ENCODE results near the gene TXNRD2. TPM values are rescaled to one million over a fixed set of nuclear protein-coding genes. Genes with fewer than 3 reads are reported as not detected.
A peak's percentile ranks its signal among the peaks of the same experiment; 100 is the strongest.

The TXNRD2 gene
- total RNA-seq, 1 experiment from 2014 or later = 19.7 TPM

DNA sequence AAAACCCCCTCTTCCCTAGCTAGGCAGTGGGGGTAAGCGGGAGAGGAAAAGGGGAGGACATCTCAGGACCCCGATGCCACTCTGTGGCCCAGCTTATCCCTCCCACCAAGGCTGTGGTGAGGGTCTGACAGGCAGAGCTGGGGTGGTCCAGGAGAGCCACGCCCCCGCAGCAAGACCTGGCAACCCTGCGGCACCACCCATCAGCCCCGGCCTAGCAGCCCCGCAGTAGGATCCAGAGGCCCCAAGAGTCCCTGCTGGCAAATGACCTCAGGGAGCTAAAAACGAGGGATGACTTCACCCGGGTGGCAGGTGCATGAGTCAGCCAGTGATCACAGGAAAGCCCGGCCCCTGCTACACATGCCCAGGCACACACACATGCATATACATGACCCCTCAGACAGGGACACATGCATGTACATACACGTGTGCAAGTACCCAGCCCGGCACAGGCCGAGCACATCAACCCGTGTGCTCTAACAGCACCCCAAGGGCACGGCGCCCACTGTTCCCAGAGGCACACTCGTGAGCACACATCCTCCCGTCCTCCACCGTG lies 42.7 kb upstream of the TXNRD2 start:
- H3K9me2 ChIP-seq (ENCODE audit: insufficient read depth) = no peaks in the 10 kb centered on the region
- no TSS peak for BruUV-seq (replicated peaks)
- H3K27ac ChIP-seq (ENCODE audit: low read depth, low read length) = peak overlapping the region; percentile 68
- peaks cover 37 to 45% of the 10 kb centered on the region in 2 experiments for H3K4me1 ChIP-seq (ENCODE audit: control insufficient read depth in 1 of 2, insufficient read depth in 2 of 2, low read length in 2 of 2)
- peak overlapping the region; percentile 16 to 28; a peak in 3 of 4 replicates for H3K4me3 ChIP-seq (replicated peaks in 1 of 2; ENCODE audit: low read depth in 1 of 2, low read length in 2 of 2)
- RAD21 ChIA-PET (ENCODE audit: low non-redundant PET in 1 of 2, low total read pairs in 2 of 2, uncharacterized antibody in 2 of 2, unreplicated experiment in 2 of 2) = no interaction called here
- peaks cover 0 to 3% of the 10 kb centered on the region in 2 experiments; a peak in 1 of 4 replicates for H3K36me3 ChIP-seq (ENCODE audit: control insufficient read depth in 1 of 2, insufficient read depth in 2 of 2, low read length in 2 of 2)
- TF ChIP-seq POLR2AphosphoS5 (IDR thresholded peaks at IDR 0.05; ENCODE audit: low read depth, low read length) = 0 out of 2 replicates have a peak, but pooled peaks have one; percentile 29
- TF ChIP-seq SP1 (IDR thresholded peaks at IDR 0.05; ENCODE audit: low read depth) = peak; percentile 53
- TF ChIP-seq TCF7L2 (IDR thresholded peaks at IDR 0.05; ENCODE audit: borderline replicate concordance, extremely low read depth, insufficient read depth, insufficient read length) = peak; percentile 84
- no peak for TF ChIP-seq ZNF274 (IDR thresholded peaks at IDR 0.05; ENCODE audit: low read depth, low read length)
- peak overlapping the region; percentile 60 for H3K9ac ChIP-seq (ENCODE audit: low read length)
- no peaks in the 10 kb centered on the region for H3K27me3 ChIP-seq (ENCODE audit: insufficient read depth, low read length)
- H3K9me3 ChIP-seq (ENCODE audit: control insufficient read depth in 1 of 2, insufficient read depth in 1 of 2, low read depth in 1 of 2, low read length in 2 of 2) = no peaks in the 10 kb centered on the region
- DNase-seq (ENCODE audit: low read depth, low spot score) = peak; percentile 55
- peaks cover 16% of the 10 kb centered on the region for H3K79me2 ChIP-seq (ENCODE audit: insufficient read depth, low read length)
- no peak overlapping the region for H2AFZ ChIP-seq (ENCODE audit: low read depth, low read length, poor library complexity, severe bottlenecking)
- CTCF ChIA-PET = interaction anchor here (0.6 to 1.2 kb wide), 3 partner anchors 14 to 145 kb away, joined by 3 read pairs; no protein-coding TSS in a partner anchor
- H4K20me1 ChIP-seq (ENCODE audit: insufficient read depth) = no peaks in the 10 kb centered on the region
- POLR2A ChIA-PET = interaction anchor here (1.4 kb wide), 2 partner anchors 9 to 79 kb away, joined by 4 to 5 read pairs; no protein-coding TSS in a partner anchor
- intact Hi-C loops (cut with micrococcal nuclease) = loop anchor here (10.0 kb wide), 1 partner anchor 101 kb away; the partner anchor contains the start of gene DGCR8
- ATAC-seq = peak; percentile 72
- peak overlapping the region; percentile 96 for H3K4me2 ChIP-seq (ENCODE audit: low read length)

DNA sequence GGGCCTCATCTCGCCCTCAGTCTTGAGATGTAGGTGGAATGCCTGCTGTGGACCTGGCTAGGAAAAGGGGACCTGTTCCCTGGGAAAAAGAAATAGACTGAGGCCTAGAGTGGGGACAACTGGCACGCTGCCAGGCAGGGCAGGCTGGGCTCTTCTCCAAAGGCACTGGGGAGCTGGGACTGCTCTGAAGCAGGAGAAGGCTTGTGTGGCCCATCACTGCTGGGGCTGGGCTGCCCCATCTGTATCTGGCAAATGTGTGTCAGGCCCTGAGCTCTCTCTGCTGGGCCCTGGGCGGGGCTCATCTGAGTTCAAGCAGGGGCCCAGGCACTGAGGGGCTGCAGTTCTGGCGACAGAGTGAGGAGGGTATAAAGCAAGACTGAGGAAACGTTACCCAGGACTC lies 42.1 kb upstream of the TXNRD2 start:
- Histone ChIP-seq H3K9me2 (ENCODE audit: insufficient read depth) (no peaks in the 10 kb centered on the region), H3K9ac (ENCODE audit: low read length) (peak overlapping the region; percentile 60), H3K27ac (ENCODE audit: low read depth, low read length) (peak overlapping the region; percentile 68), H4K20me1 (ENCODE audit: insufficient read depth) (no peaks in the 10 kb centered on the region), H3K27me3 (ENCODE audit: insufficient read depth, low read length) (no peaks in the 10 kb centered on the region), H3K9me3 (ENCODE audit: control insufficient read depth in 1 of 2, insufficient read depth in 1 of 2, low read depth in 1 of 2, low read length in 2 of 2) (no peaks in the 10 kb centered on the region), H3K4me1 (ENCODE audit: control insufficient read depth in 1 of 2, insufficient read depth in 2 of 2, low read length in 2 of 2) (peaks cover 37 to 45% of the 10 kb centered on the region in 2 experiments), H3K79me2 (ENCODE audit: insufficient read depth, low read length) (peaks cover 16% of the 10 kb centered on the region), H3K4me2 (ENCODE audit: low read length) (peak overlapping the region; percentile 96), H2AFZ (ENCODE audit: low read depth, low read length, poor library complexity, severe bottlenecking) (no peak overlapping the region), H3K36me3 (ENCODE audit: control insufficient read depth in 1 of 2, insufficient read depth in 2 of 2, low read length in 2 of 2) (peaks cover 3 to 5% of the 10 kb centered on the region in 2 experiments; a peak in 2 of 4 replicates), H3K4me3 (replicated peaks in 1 of 2; ENCODE audit: low read depth in 1 of 2, low read length in 2 of 2) (peak overlapping the region; percentile 16 to 28; a peak in 3 of 4 replicates)
- DNase-seq (ENCODE audit: low read depth, low spot score) (no peak), ATAC-seq (no peak)
- no TSS peak for BruUV-seq (replicated peaks)
- intact Hi-C loops (cut with micrococcal nuclease) = loop anchor here (10.0 kb wide), 1 partner anchor 101 kb away; the partner anchor contains the start of gene DGCR8
- ChIA-PET POLR2A (interaction anchor here (1.4 kb wide), 2 partner anchors 9 to 79 kb away, joined by 4 to 5 read pairs; no protein-coding TSS in a partner anchor), RAD21 (ENCODE audit: low non-redundant PET in 1 of 2, low total read pairs in 2 of 2, uncharacterized antibody in 2 of 2, unreplicated experiment in 2 of 2) (no interaction called here), CTCF (interaction anchor here (1.2 kb wide), 1 partner anchor 13 kb away, joined by 3 read pairs; no protein-coding TSS in a partner anchor)
- TF ChIP-seq, protein P1, sequence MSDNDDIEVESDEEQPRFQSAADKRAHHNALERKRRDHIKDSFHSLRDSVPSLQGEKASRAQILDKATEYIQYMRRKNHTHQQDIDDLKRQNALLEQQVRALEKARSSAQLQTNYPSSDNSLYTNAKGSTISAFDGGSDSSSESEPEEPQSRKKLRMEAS (IDR thresholded peaks at IDR 0.05) = no peak
- TF ChIP-seq SIN3A (IDR thresholded peaks at IDR 0.05; ENCODE audit: low read depth) (no peak), ZNF274 (IDR thresholded peaks at IDR 0.05; ENCODE audit: low read depth, low read length) (no peak), RAD21 (IDR thresholded peaks at IDR 0.05; ENCODE audit: low read depth) (no peak)

Data from HCT116 (cell line).